Liver (tissue), 9 donors: ENCODE results near the gene FMN1. TPM values are rescaled to one million over a fixed set of nuclear protein-coding genes. Genes with fewer than 3 reads are reported as not detected.

Experiments used
- DNase-seq: peaks from one replicate; pipeline ENCODE4 v3.0.0-alpha.2; 2017; ENCODE audit warnings: low spot score
- H3K27ac ChIP-seq, 2 donors: one replicate each; pipeline ENCODE4 v1.7.0; 2013; ENCODE audit warnings: inconsistent platforms in 2 of 2, low read length in 2 of 2, control low read depth in 1 of 2, low read depth in 1 of 2, mild to moderate bottlenecking in 1 of 2
- H3K27me3 ChIP-seq, 4 donors: one replicate each; pipeline versions ENCODE4 v1.6.1 to v1.7.0; 2013; ENCODE audit warnings: low read length in 3 of 4, inconsistent platforms in 1 of 4, mild to moderate bottlenecking in 1 of 4, moderate library complexity in 1 of 4; ENCODE audit not compliant: control insufficient read depth in 4 of 4, insufficient read depth in 4 of 4
- H3K36me3 ChIP-seq, 4 donors: one replicate each; pipeline versions ENCODE4 v1.6.1 to v1.7.0; 2013; ENCODE audit warnings: low read length in 3 of 4, mild to moderate bottlenecking in 3 of 4, low read depth in 1 of 4, moderate library complexity in 1 of 4; ENCODE audit not compliant: control insufficient read depth in 4 of 4, insufficient read depth in 3 of 4
- H3K4me1 ChIP-seq, 4 donors: one replicate each; pipeline versions ENCODE4 v1.6.1 to v1.7.0; 2013; ENCODE audit warnings: low read length in 3 of 4, mild to moderate bottlenecking in 3 of 4, moderate library complexity in 1 of 4; ENCODE audit not compliant: control insufficient read depth in 4 of 4, insufficient read depth in 4 of 4
- H3K4me3 ChIP-seq, 3 donors: one replicate each; pipeline versions ENCODE4 v1.6.1 to v1.7.0; 2013; ENCODE audit warnings: low read length in 3 of 3, control low read depth in 1 of 3, low read depth in 1 of 3, mild to moderate bottlenecking in 1 of 3
- H3K9ac ChIP-seq, 2 donors: one replicate each; pipeline ENCODE4 v1.7.0; 2013; ENCODE audit warnings: low read length in 2 of 2, mild to moderate bottlenecking in 2 of 2, moderate library complexity in 2 of 2, control low read depth in 1 of 2, low read depth in 1 of 2
- H3K9me3 ChIP-seq, 4 donors: one replicate each; pipeline versions ENCODE4 v1.6.1 to v1.7.0; 2013; ENCODE audit warnings: low read length in 3 of 4; ENCODE audit not compliant: control insufficient read depth in 4 of 4
- ATF3 ChIP-seq: IDR thresholded peaks from 2 replicates; pipeline ENCODE4 v1.6.1; 2016; ENCODE audit warnings: antibody characterized with exemption
- CTCF ChIP-seq: fragments of 150-350 bp; IDR thresholded peaks from 2 replicates; pipeline ENCODE4 v1.5.1; 2017; ENCODE audit warnings: improper control_type of control experiment, low read depth, low read length; ENCODE audit not compliant: missing input control
- EGR1 ChIP-seq, 2 donors: IDR thresholded peaks; 2 replicates each; pipeline ENCODE4 v1.6.1; 2016 to 2018; ENCODE audit warnings: antibody characterized with exemption in 2 of 2, low read depth in 2 of 2
- FOXA1 ChIP-seq: IDR thresholded peaks from 2 replicates; pipeline ENCODE4 v1.6.1; 2016; ENCODE audit warnings: antibody characterized with exemption
- FOXA2 ChIP-seq: IDR thresholded peaks from 2 replicates; pipeline ENCODE4 v1.6.1; 2016; ENCODE audit warnings: antibody characterized with exemption
- GABPA ChIP-seq, 2 donors: IDR thresholded peaks in 1 of 2; conservative IDR thresholded peaks in 1 of 2; 2 replicates each; pipeline ENCODE4 v1.6.1; 2016; ENCODE audit warnings: antibody characterized with exemption in 2 of 2, mild to moderate bottlenecking in 1 of 2, moderate library complexity in 1 of 2
- HNF4A ChIP-seq, 2 donors: conservative IDR thresholded peaks; 2 replicates each; pipeline ENCODE4 v1.6.1; 2016; ENCODE audit warnings: antibody characterized with exemption in 2 of 2, mild to moderate bottlenecking in 2 of 2
- JUND ChIP-seq, 2 donors: IDR thresholded peaks; 2 replicates each; pipeline ENCODE4 v1.6.1; 2016; ENCODE audit warnings: antibody characterized with exemption in 2 of 2
- MAX ChIP-seq: IDR thresholded peaks from 2 replicates; pipeline ENCODE4 v1.6.1; 2016; ENCODE audit warnings: antibody characterized with exemption
- NR2F2 ChIP-seq: IDR thresholded peaks from 2 replicates; pipeline ENCODE4 v1.6.1; 2016; ENCODE audit warnings: antibody characterized with exemption
- RAD21 ChIP-seq, 2 donors: IDR thresholded peaks; 2 replicates each; pipeline ENCODE4 v1.6.1; 2016; ENCODE audit warnings: antibody characterized with exemption in 2 of 2, mild to moderate bottlenecking in 2 of 2
- REST ChIP-seq: IDR thresholded peaks from 2 replicates; pipeline ENCODE4 v1.6.1; 2016; ENCODE audit warnings: antibody characterized with exemption, mild to moderate bottlenecking
- RXRA ChIP-seq, 2 donors: IDR thresholded peaks; 2 replicates each; pipeline ENCODE4 v1.6.1; 2017 to 2018; ENCODE audit warnings: antibody characterized with exemption in 2 of 2, mild to moderate bottlenecking in 1 of 2
- SP1 ChIP-seq: IDR thresholded peaks from 2 replicates; pipeline ENCODE4 v1.6.1; 2018; ENCODE audit warnings: antibody characterized with exemption, mild to moderate bottlenecking
- TAF1 ChIP-seq: conservative IDR thresholded peaks from 2 replicates; pipeline ENCODE4 v1.6.1; 2016; ENCODE audit warnings: antibody characterized with exemption, mild to moderate bottlenecking
- YY1 ChIP-seq: IDR thresholded peaks from 2 replicates; pipeline ENCODE4 v1.6.1; 2016; ENCODE audit warnings: antibody characterized with exemption, mild to moderate bottlenecking
- ZBTB33 ChIP-seq: IDR thresholded peaks from 2 replicates; pipeline ENCODE4 v1.6.1; 2016; ENCODE audit warnings: antibody characterized with exemption
- WGBS: extraction: QIAGEN DNeasy Blood & Tissue Kit; methylation state at CpG from one replicate; pipeline ENCODE4 v1.1.7; 2013; 5-methylcytosine and 5-hydroxymethylcytosine counted together
- polyA plus RNA-seq, 2 donors: library from polyadenylated mRNA; stranded (reverse) in 1 of 2; unstranded in 1 of 2; fragments of 200-250 nt in 1 of 2; fragments of >200 nt in 1 of 2; fragmentation: Nextera tagmentation in 1 of 2; extraction: Ambion mirVana in 1 of 2; gene quantifications; one replicate each; pipeline versions ENCODE4 v1.2.1 to v1.2.3, GENCODE V29; 2013 to 2015
- total RNA-seq, 2 donors: library from RNA; depleted of rRNA; stranded (reverse); fragments of >200 nt; gene quantifications; one replicate each; pipeline ENCODE4 v1.2.3, GENCODE V29; 2014
- donor health status: healthy.
- donor health status: healthy.
- donor health status: healthy.
- donor health status: healthy.
- donor health status: healthy.

FMN1 gene
- total and polyA plus RNA-seq, 4 donors, result 0.21 to 5.4 (median 0.53) TPM

GRCh38 chr15:32823750-32824149, 370.8 kb downstream of the FMN1 start (continued):
- TF ChIP-seq REST, result no peak
- TF ChIP-seq GABPA (IDR thresholded peaks at IDR 0.05 in 1 of 2, conservative IDR thresholded peaks at IDR 0.05 in 1 of 2), result no peak

GRCh38 chr15:32822739-32823138, 371.8 kb downstream of the FMN1 start:
- no peak for DNase-seq
- no peaks in the 10 kb centered on the region for H3K4me1 ChIP-seq
- H3K27me3 ChIP-seq, result no peaks in the 10 kb centered on the region
- H3K36me3 ChIP-seq, result no peaks in the 10 kb centered on the region
- TF ChIP-seq MAX (no peak), GABPA (IDR thresholded peaks at IDR 0.05 in 1 of 2, conservative IDR thresholded peaks at IDR 0.05 in 1 of 2) (no peak), HNF4A (conservative IDR thresholded peaks at IDR 0.05) (no peak), ZBTB33 (no peak), ATF3 (no peak), SP1 (no peak), NR2F2 (no peak), FOXA2 (no peak), REST (no peak), RAD21 (IDR thresholded peaks at IDR 0.05) (no peak), JUND (IDR thresholded peaks at IDR 0.05) (no peak), RXRA (IDR thresholded peaks at IDR 0.05) (no peak), EGR1 (IDR thresholded peaks at IDR 0.05; ENCODE audit: low read depth in 2 of 2) (no peak), TAF1 (no peak), CTCF (no peak), FOXA1 (no peak), YY1 (no peak)
- no peak overlapping the region for H3K4me3 ChIP-seq
- no peak overlapping the region for H3K27ac ChIP-seq
- whole genome bisulfite sequencing, result 85% methylated on average over 3 of the region's 3 CpGs
- no peaks in the 10 kb centered on the region for H3K9me3 ChIP-seq
- H3K9ac ChIP-seq, result no peak overlapping the region
